Measurements from ENCODE around the gene TSPAN15.

GRCh38 chr10:69459101-69459790 is 8.0 kb downstream of the TSPAN15 start:
- TF ChIP-seq CTCF (IDR thresholded peaks at IDR 0.05): no peak
- no peak for TF ChIP-seq ZFX (IDR thresholded peaks at IDR 0.05; ENCODE audit: borderline replicate concordance)

Data from 22Rv1 (cell line).